Small intestine (tissue), 7 donors: ENCODE results near the gene ZNF747. TPM values are rescaled to one million over a fixed set of nuclear protein-coding genes. Genes with fewer than 3 reads are reported as not detected.

ENCODE experiments used
- DNase-seq, 2 donors: peaks; one replicate each; pipeline versions ENCODE4 v3.0.0 to v3.0.0-alpha.2; 2013
- FAIRE-seq: peaks from 2 replicates; lab custom pipeline; 2012; peaks lifted over from hg19 to GRCh38; lab: Jason Lieb, UNC
- H3K27ac ChIP-seq, 3 donors: one replicate each; pipeline ENCODE4 v1.5.1; 2013; ENCODE audit warnings: low read length in 2 of 3, mild to moderate bottlenecking in 2 of 3, control low read depth in 1 of 3, inconsistent platforms in 1 of 3, low read depth in 1 of 3, moderate library complexity in 1 of 3
- H3K27me3 ChIP-seq, 3 donors: one replicate each; pipeline ENCODE4 v1.6.1; 2013; ENCODE audit warnings: low read length in 3 of 3, inconsistent platforms in 1 of 3; ENCODE audit not compliant: control insufficient read depth in 3 of 3, insufficient read depth in 3 of 3
- H3K36me3 ChIP-seq, 3 donors: one replicate each; pipeline ENCODE4 v1.6.1; 2013; ENCODE audit warnings: low read length in 3 of 3, inconsistent platforms in 1 of 3, low read depth in 1 of 3, mild to moderate bottlenecking in 1 of 3, moderate library complexity in 1 of 3; ENCODE audit not compliant: control insufficient read depth in 3 of 3, insufficient read depth in 2 of 3
- H3K4me1 ChIP-seq, 3 donors: one replicate each; pipeline ENCODE4 v1.6.1; 2013; ENCODE audit warnings: low read length in 2 of 3, inconsistent platforms in 1 of 3, low read depth in 1 of 3, mild to moderate bottlenecking in 1 of 3, moderate library complexity in 1 of 3; ENCODE audit not compliant: control insufficient read depth in 3 of 3, insufficient read depth in 2 of 3
- H3K4me3 ChIP-seq, 3 donors: one replicate each; pipeline ENCODE4 v1.5.1; 2013; ENCODE audit warnings: low read length in 3 of 3, control low read depth in 1 of 3, inconsistent platforms in 1 of 3, low read depth in 1 of 3, mild to moderate bottlenecking in 1 of 3, moderate library complexity in 1 of 3
- H3K9me3 ChIP-seq, 2 donors: one replicate each; pipeline ENCODE4 v1.6.1; 2013; ENCODE audit warnings: low read depth in 1 of 2, low read length in 1 of 2; ENCODE audit not compliant: control insufficient read depth in 2 of 2, insufficient read depth in 1 of 2
- WGBS, 3 donors: extraction: QIAGEN DNeasy Blood & Tissue Kit; methylation state at CpG; one replicate each; pipeline ENCODE4 v1.1.7; 2013; 5-methylcytosine and 5-hydroxymethylcytosine counted together
- polyA plus RNA-seq, 4 donors: library from polyadenylated mRNA; stranded (reverse) in 3 of 4; unstranded in 1 of 4; fragments of 200-250 nt in 3 of 4; fragments of 120-200 nt in 1 of 4; gene quantifications; one replicate each; pipeline versions ENCODE4 v1.2.1 to v1.2.3, GENCODE V29; 2013
- donor health status: healthy with polysubstance abuse.
- donor health status: control.
- donor health status: control.
- donor health status: Bipolar disorder and iron deficiency.
- donor health status: healthy.

The ZNF747 gene
- polyA plus RNA-seq, 4 donors, result 7.6 to 10.6 (median 8.8) TPM

GRCh38 chr16:30562021-30562420 is 27.4 kb upstream of the ZNF747 start:
- no peaks in the 10 kb centered on the region for H3K9me3 ChIP-seq
- peak overlapping the region in 1 of 3 donors; percentile 2 for H3K4me3 ChIP-seq
- peak overlapping the region in 1 of 3 donors; percentile 71 for H3K27ac ChIP-seq
- WGBS, 3 donors, result 31 to 90% (median 43%) methylated on average over 14 of the region's 14 CpGs
- H3K27me3 ChIP-seq, result no peaks in the 10 kb centered on the region
- DNase-seq (peak in 1 of 2 donors; percentile 81), FAIRE-seq (no peak)
- peaks cover 2 to 15% (median 4%) of the 10 kb centered on the region in 3 donors for H3K4me1 ChIP-seq
- peaks cover 0 to 2% (median 0%) of the 10 kb centered on the region in 3 donors for H3K36me3 ChIP-seq

- DNase-seq (peak in 1 of 2 donors; percentile 25), FAIRE-seq (no peak)
- H3K4me1 ChIP-seq, result peaks cover 3 to 21% (median 4%) of the 10 kb centered on the region in 3 donors
- H3K27ac ChIP-seq, result peak overlapping the region in 2 of 3 donors; percentile 16 to 50
- H3K27me3 ChIP-seq, result no peaks in the 10 kb centered on the region
- H3K9me3 ChIP-seq, result no peaks in the 10 kb centered on the region
- H3K4me3 ChIP-seq, result peak overlapping the region; percentile 14 to 49 (median 43)
- H3K36me3 ChIP-seq, result peaks cover 0 to 5% (median 0%) of the 10 kb centered on the region in 3 donors
- WGBS, 3 donors, result 32 to 69% (median 53%) methylated on average over 40 to 46 of the region's 46 CpGs
These were observed 26.6 kb upstream of the ZNF747 start for GRCh38 chr16:30561089-30561816.

GRCh38 chr16:30559690-30560089 is 25.0 kb upstream of the ZNF747 start:
- H3K27me3 ChIP-seq, result no peaks in the 10 kb centered on the region
- DNase-seq (peak in 1 of 2 donors; percentile 66), FAIRE-seq (no peak)
- peak overlapping the region; percentile 83 to 96 (median 91) for H3K27ac ChIP-seq
- no peak overlapping the region for H3K4me3 ChIP-seq
- H3K9me3 ChIP-seq, result no peaks in the 10 kb centered on the region
- H3K36me3 ChIP-seq, result peaks cover 0 to 21% (median 5%) of the 10 kb centered on the region in 3 donors
- 49 to 75% (median 62%) methylated on average over 6 of the region's 6 CpGs for WGBS, 3 donors
- H3K4me1 ChIP-seq, result peaks cover 3 to 32% (median 4%) of the 10 kb centered on the region in 3 donors

- WGBS, 3 donors, result 69 to 80% (median 74%) methylated on average over 21 of the region's 21 CpGs
- FAIRE-seq, result no peak
- DNase-seq, result no peak
These were observed 24.2 kb upstream of the ZNF747 start for GRCh38 chr16:30558789-30559377.

GRCh38 chr16:30557957-30558788 is 23.5 kb upstream of the ZNF747 start, which contains the start of gene ZNF764:
Gene ZNF764 (minus strand): TSS chr16:30558374. CDS start chr16:30558182, 192 bp downstream.
- FAIRE-seq, result peak; percentile 68
- peak; percentile 99 to 100 for DNase-seq

More at GRCh38 chr16:30558789-30559377, 24.2 kb upstream of the ZNF747 start:
- peaks cover 3 to 38% (median 4%) of the 10 kb centered on the region in 3 donors for H3K4me1 ChIP-seq
- no peaks in the 10 kb centered on the region for H3K27me3 ChIP-seq
- peaks cover 0 to 29% (median 5%) of the 10 kb centered on the region in 3 donors for H3K36me3 ChIP-seq
- H3K4me3 ChIP-seq, result peak overlapping the region in 2 of 3 donors; percentile 17 to 22
- H3K27ac ChIP-seq, result peak overlapping the region; percentile 83 to 96 (median 91)
- no peaks in the 10 kb centered on the region for H3K9me3 ChIP-seq

GRCh38 chr16:30557707-30557956 is 23.0 kb upstream of the ZNF747 start:
- no peaks in the 10 kb centered on the region for H3K9me3 ChIP-seq
- peak overlapping the region; percentile 85 to 96 (median 91) for H3K27ac ChIP-seq
- WGBS, 3 donors, result 0 to 1% (median 0%) methylated on average over 15 to 17 of the region's 17 CpGs
- H3K27me3 ChIP-seq, result no peaks in the 10 kb centered on the region
- no peak for FAIRE-seq
- peak overlapping the region; percentile 73 to 78 (median 77) for H3K4me3 ChIP-seq
- peak in 1 of 2 donors; percentile 67 for DNase-seq
- H3K4me1 ChIP-seq, result peaks cover 4 to 47% (median 9%) of the 10 kb centered on the region in 3 donors
- peaks cover 0 to 39% (median 8%) of the 10 kb centered on the region in 3 donors for H3K36me3 ChIP-seq

More at GRCh38 chr16:30557957-30558788, 23.5 kb upstream of the ZNF747 start, which contains the start of gene ZNF764:
- H3K9me3 ChIP-seq, result no peaks in the 10 kb centered on the region
- peaks cover 4 to 41% (median 5%) of the 10 kb centered on the region in 3 donors for H3K4me1 ChIP-seq
- H3K27me3 ChIP-seq, result no peaks in the 10 kb centered on the region
- H3K27ac ChIP-seq, result peak within 1 kb of the TSS; percentile 85 to 96 (median 91)
- WGBS, 3 donors, result 0% methylated on average over 66 to 74 of the region's 74 CpGs
- H3K4me3 ChIP-seq, result peak within 1 kb of the TSS; percentile 73 to 78 (median 77)
- peaks cover 0 to 34% (median 5%) of the 10 kb centered on the region in 3 donors for H3K36me3 ChIP-seq

GRCh38 chr16:30556125-30556473 is 21.4 kb upstream of the ZNF747 start:
- H3K36me3 ChIP-seq, result peaks cover 0 to 48% (median 8%) of the 10 kb centered on the region in 3 donors
- WGBS, 3 donors, result 64 to 68% (median 65%) methylated on average over 10 of the region's 10 CpGs
- no peaks in the 10 kb centered on the region for H3K9me3 ChIP-seq
- DNase-seq, result no peak
- H3K4me1 ChIP-seq, result peaks cover 4 to 57% (median 9%) of the 10 kb centered on the region in 3 donors
- peak overlapping the region in 1 of 3 donors; percentile 11 for H3K4me3 ChIP-seq
- H3K27me3 ChIP-seq, result no peaks in the 10 kb centered on the region
- peak overlapping the region in 1 of 3 donors; percentile 48 for H3K27ac ChIP-seq
- no peak for FAIRE-seq
